ENCODE data around the gene ZNF407. TPM values are rescaled to one million over a fixed set of nuclear protein-coding genes. Genes with fewer than 3 reads are reported as not detected.

The ZNF407 gene
- total and polyA plus RNA-seq, 2 of the 13 experiments (the other 11 are each of a cell fraction or from before 2014, with no cell fraction given), result 2.3 to 8.7 TPM

DNA sequence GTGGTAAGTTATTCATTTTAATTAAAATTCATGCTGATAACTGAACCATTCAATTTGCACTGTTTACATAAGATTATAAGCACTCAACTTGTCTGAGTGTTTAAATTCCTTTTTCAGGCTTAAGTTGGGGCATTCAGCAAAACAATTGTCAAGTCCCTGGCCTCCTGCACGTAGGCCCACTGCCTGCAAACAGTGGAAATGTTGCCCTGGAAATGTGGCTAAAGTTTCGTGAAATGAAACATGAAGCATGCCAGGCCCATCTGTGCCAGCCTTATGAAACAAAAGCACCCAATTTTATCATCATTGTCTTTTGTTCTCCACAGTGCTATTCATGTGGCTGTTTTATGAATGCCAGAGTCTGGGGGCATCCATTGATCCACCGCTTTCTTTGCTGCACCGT is 447.6 kb downstream of the ZNF407 start (continued):
- no peak for TF ChIP-seq PRDM10 (CRISPR knock-in tag; IDR thresholded peaks at IDR 0.05; ENCODE audit: low read depth)
- TF ChIP-seq, protein P1, sequence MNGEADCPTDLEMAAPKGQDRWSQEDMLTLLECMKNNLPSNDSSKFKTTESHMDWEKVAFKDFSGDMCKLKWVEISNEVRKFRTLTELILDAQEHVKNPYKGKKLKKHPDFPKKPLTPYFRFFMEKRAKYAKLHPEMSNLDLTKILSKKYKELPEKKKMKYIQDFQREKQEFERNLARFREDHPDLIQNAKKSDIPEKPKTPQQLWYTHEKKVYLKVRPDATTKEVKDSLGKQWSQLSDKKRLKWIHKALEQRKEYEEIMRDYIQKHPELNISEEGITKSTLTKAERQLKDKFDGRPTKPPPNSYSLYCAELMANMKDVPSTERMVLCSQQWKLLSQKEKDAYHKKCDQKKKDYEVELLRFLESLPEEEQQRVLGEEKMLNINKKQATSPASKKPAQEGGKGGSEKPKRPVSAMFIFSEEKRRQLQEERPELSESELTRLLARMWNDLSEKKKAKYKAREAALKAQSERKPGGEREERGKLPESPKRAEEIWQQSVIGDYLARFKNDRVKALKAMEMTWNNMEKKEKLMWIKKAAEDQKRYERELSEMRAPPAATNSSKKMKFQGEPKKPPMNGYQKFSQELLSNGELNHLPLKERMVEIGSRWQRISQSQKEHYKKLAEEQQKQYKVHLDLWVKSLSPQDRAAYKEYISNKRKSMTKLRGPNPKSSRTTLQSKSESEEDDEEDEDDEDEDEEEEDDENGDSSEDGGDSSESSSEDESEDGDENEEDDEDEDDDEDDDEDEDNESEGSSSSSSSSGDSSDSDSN (CRISPR knock-in tag; IDR thresholded peaks at IDR 0.05), result no peak
- TF ChIP-seq, protein P2, sequence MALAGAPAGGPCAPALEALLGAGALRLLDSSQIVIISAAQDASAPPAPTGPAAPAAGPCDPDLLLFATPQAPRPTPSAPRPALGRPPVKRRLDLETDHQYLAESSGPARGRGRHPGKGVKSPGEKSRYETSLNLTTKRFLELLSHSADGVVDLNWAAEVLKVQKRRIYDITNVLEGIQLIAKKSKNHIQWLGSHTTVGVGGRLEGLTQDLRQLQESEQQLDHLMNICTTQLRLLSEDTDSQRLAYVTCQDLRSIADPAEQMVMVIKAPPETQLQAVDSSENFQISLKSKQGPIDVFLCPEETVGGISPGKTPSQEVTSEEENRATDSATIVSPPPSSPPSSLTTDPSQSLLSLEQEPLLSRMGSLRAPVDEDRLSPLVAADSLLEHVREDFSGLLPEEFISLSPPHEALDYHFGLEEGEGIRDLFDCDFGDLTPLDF (CRISPR knock-in tag; IDR thresholded peaks at IDR 0.05), result no peak

- no peaks in the 10 kb centered on the region for H3K79me2 ChIP-seq (ENCODE audit: insufficient read depth, low read length)
- FAIRE-seq (no peak), DNase-seq (ENCODE audit: low spot score) (no peak), ATAC-seq (no peak)
- in situ Hi-C loops (cut with HindIII; ENCODE audit: extremely low pct_ligation_motif_present, low pct_unique_long_range_greater_than_20kb), result no loop called here
- H3K36me3 ChIP-seq (replicated peaks in 1 of 2; ENCODE audit: control insufficient read depth in 1 of 2, insufficient read depth in 2 of 2, low read length in 2 of 2), result no peaks in the 10 kb centered on the region
- H3K27ac ChIP-seq (ENCODE audit: extremely low read length, insufficient read depth, low read length), result no peak overlapping the region
- H3K9me3 ChIP-seq (ENCODE audit: low read length), result no peaks in the 10 kb centered on the region
- TF ChIP-seq ZBTB7A (CRISPR knock-in tag; IDR thresholded peaks at IDR 0.05) (no peak), PCBP2 (optimal IDR thresholded peaks at IDR 0.05; ENCODE audit: low read depth, low read length, poor library complexity, severe bottlenecking) (no peak), ZNF563 (CRISPR knock-in tag; IDR thresholded peaks at IDR 0.05) (no peak), AGO1 (IDR thresholded peaks at IDR 0.05; ENCODE audit: low read depth, low read length, poor library complexity, severe bottlenecking) (no peak), ZBTB46 (CRISPR knock-in tag; IDR thresholded peaks at IDR 0.05; ENCODE audit: borderline replicate concordance) (no peak), ZSCAN9 (CRISPR knock-in tag; IDR thresholded peaks at IDR 0.05; ENCODE audit: borderline replicate concordance) (no peak), CEBPG (CRISPR knock-in tag; IDR thresholded peaks at IDR 0.05) (no peak), ZFY (CRISPR knock-in tag; IDR thresholded peaks at IDR 0.05) (no peak), ZFP36 (IDR thresholded peaks at IDR 0.05; ENCODE audit: borderline replicate concordance, low read depth, low read length, partially characterized antibody) (no peak), MXD1 (CRISPR knock-in tag; IDR thresholded peaks at IDR 0.05) (no peak)
- no peaks in the 10 kb centered on the region for H3K4me1 ChIP-seq (ENCODE audit: insufficient read depth, low read length)
- no peak overlapping the region for H2AFZ ChIP-seq (ENCODE audit: low read length)
- H3K4me2 ChIP-seq (ENCODE audit: low read depth, low read length), result no peak overlapping the region
- no peak overlapping the region for H3K4me3 ChIP-seq (replicated peaks in 1 of 3; ENCODE audit: insufficient read depth in 1 of 3, low read depth in 2 of 3, low read length in 3 of 3)
- no peaks in the 10 kb centered on the region for H4K20me1 ChIP-seq (ENCODE audit: insufficient read depth, low read length)
- BruUV-seq (replicated peaks), result no TSS peak
- H3K27me3 ChIP-seq (ENCODE audit: control insufficient read depth in 1 of 2, insufficient read depth in 2 of 2, low read length in 2 of 2), result no peaks in the 10 kb centered on the region
- H3K9ac ChIP-seq (ENCODE audit: insufficient read depth, low read depth, low read length), result no peak overlapping the region
- POLR2A ChIA-PET, result no interaction called here
- WGBS (ENCODE audit: low lambda C conversion rate), result 96% methylated on average over 12 of the region's 12 CpGs
- intact Hi-C loops (cut with micrococcal nuclease; ENCODE audit: unreplicated experiment), result no loop called here
- CTCF ChIA-PET (ENCODE audit: low intra/inter-chr PET ratio, low total read pairs), result no interaction called here
These were observed 449.7 kb downstream of the ZNF407 start for GRCh38 chr18:75047240-75047961.
